ENCODE data around the gene ERCC1. TPM values are rescaled to one million over a fixed set of nuclear protein-coding genes. Genes with fewer than 3 reads are reported as not detected.

Gene ERCC1
- total and polyA plus RNA-seq, 2 of the 13 experiments (the other 11 are each of a cell fraction or from before 2014, with no cell fraction given) = 40.0 to 66.4 TPM

GRCh38 chr19:45444318-45445041 lies 20.8 kb upstream of the ERCC1 start (continued):
- no peak for TF ChIP-seq U2AF2 (IDR thresholded peaks at IDR 0.05; ENCODE audit: low read depth, low read length)
- no peak for TF ChIP-seq ZC3H13 (CRISPR knock-in tag; IDR thresholded peaks at IDR 0.05)
- no peak for TF ChIP-seq TAF15 (IDR thresholded peaks at IDR 0.05; ENCODE audit: low read depth, low read length, poor library complexity, severe bottlenecking)
- TF ChIP-seq NFATC3 (CRISPR knock-in tag; IDR thresholded peaks at IDR 0.05) = no peak
- TF ChIP-seq FOXA1 (IDR thresholded peaks at IDR 0.05) = no peak
- TF ChIP-seq FOXA1 (CRISPR knock-in tag; IDR thresholded peaks at IDR 0.05) = no peak
- TF ChIP-seq ZNF570 (CRISPR knock-in tag; IDR thresholded peaks at IDR 0.05; ENCODE audit: borderline replicate concordance) = no peak
- peak; percentile 22 for TF ChIP-seq YY1 (IDR thresholded peaks at IDR 0.05; ENCODE audit: insufficient read depth, insufficient replicate concordance, low read depth, low read length)
- TF ChIP-seq SRSF1 (optimal IDR thresholded peaks at IDR 0.05; ENCODE audit: low read depth, low read length) = peak; percentile 54
- TF ChIP-seq NBN (conservative IDR thresholded peaks at IDR 0.05) = no peak
- TF ChIP-seq ARNT (IDR thresholded peaks at IDR 0.05) = no peak
- TF ChIP-seq SNAPC5 (CRISPR knock-in tag; IDR thresholded peaks at IDR 0.05; ENCODE audit: borderline replicate concordance) = no peak; the same call in 1 of the 2 replicates
- TF ChIP-seq ELF4 (CRISPR knock-in tag; IDR thresholded peaks at IDR 0.05; ENCODE audit: borderline replicate concordance) = no peak
- no peak for TF ChIP-seq ZUFSP (CRISPR knock-in tag; IDR thresholded peaks at IDR 0.05; ENCODE audit: borderline replicate concordance)
- TF ChIP-seq KLF16 (CRISPR knock-in tag; IDR thresholded peaks at IDR 0.05) = no peak
- no peak for TF ChIP-seq ZNF839 (CRISPR knock-in tag; IDR thresholded peaks at IDR 0.05; ENCODE audit: borderline replicate concordance)
- TF ChIP-seq ZNF709 (CRISPR knock-in tag; IDR thresholded peaks at IDR 0.05) = no peak
- no peak for TF ChIP-seq TRIM22 (IDR thresholded peaks at IDR 0.05)
- no peak for TF ChIP-seq ZNF713 (CRISPR knock-in tag; IDR thresholded peaks at IDR 0.05)
- TF ChIP-seq, protein P1, sequence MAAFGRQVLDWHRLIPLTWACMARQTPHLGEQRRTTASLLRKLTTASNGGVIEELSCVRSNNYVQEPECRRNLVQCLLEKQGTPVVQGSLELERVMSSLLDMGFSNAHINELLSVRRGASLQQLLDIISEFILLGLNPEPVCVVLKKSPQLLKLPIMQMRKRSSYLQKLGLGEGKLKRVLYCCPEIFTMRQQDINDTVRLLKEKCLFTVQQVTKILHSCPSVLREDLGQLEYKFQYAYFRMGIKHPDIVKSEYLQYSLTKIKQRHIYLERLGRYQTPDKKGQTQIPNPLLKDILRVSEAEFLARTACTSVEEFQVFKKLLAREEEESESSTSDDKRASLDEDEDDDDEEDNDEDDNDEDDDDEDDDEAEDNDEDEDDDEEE (CRISPR knock-in tag; IDR thresholded peaks at IDR 0.05) = no peak
- TF ChIP-seq ZNF567 (CRISPR knock-in tag; IDR thresholded peaks at IDR 0.05; ENCODE audit: borderline replicate concordance) = no peak
- TF ChIP-seq CHD2 (IDR thresholded peaks at IDR 0.05; ENCODE audit: low read depth, low read length) = 0 out of 2 replicates have a peak, but pooled peaks have one; percentile 19
- no peak for TF ChIP-seq RCOR2 (CRISPR knock-in tag; IDR thresholded peaks at IDR 0.05)
- TF ChIP-seq PHF20 (CRISPR knock-in tag; IDR thresholded peaks at IDR 0.05) = no peak
- no peak for TF ChIP-seq IKZF1 (IDR thresholded peaks at IDR 0.05)
- no peak for TF ChIP-seq NR1H2 (CRISPR knock-in tag; IDR thresholded peaks at IDR 0.05; ENCODE audit: borderline replicate concordance, low read depth)
- no peak for TF ChIP-seq PRMT3 (CRISPR knock-in tag; IDR thresholded peaks at IDR 0.05; ENCODE audit: borderline replicate concordance, low read depth)
